ENCODE data around the gene SYP. TPM values are rescaled to one million over a fixed set of nuclear protein-coding genes. Genes with fewer than 3 reads are reported as not detected.

SYP gene
- total RNA-seq, 1 donor from 2014 or later, result 3.5 TPM

DNA sequence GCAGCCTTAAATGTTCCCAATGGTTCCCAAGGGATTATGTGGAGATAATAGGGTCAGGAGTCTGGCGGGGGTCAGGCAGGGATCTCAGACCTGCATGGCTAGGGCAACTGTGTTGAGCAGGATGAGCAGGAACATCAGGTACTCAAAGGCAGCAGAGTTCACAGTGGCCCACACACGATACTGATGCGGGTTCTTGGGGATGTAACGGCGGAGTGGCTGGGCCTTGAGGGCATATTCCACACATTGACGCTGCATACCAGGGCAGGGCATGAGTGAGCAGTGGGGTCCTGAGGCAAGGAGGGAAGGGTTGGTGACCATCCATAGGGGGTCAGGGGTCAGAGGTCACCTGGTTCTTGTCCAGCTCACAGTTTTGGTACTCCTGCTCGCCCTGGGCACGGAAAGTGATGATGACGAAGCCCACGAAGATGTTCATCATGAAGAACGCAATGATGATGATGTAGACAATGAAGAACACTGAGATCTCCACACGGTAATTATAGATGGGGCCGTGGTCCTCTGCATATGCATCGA, 15.1 kb upstream of the SYP start:
- no peaks in the 10 kb centered on the region for H3K36me3 ChIP-seq
- no peaks in the 10 kb centered on the region for H3K9me3 ChIP-seq
- no peak for ATAC-seq
- H3K27ac ChIP-seq, result no peak overlapping the region
- DNase-seq, result no peak
- TF ChIP-seq, protein P1, sequence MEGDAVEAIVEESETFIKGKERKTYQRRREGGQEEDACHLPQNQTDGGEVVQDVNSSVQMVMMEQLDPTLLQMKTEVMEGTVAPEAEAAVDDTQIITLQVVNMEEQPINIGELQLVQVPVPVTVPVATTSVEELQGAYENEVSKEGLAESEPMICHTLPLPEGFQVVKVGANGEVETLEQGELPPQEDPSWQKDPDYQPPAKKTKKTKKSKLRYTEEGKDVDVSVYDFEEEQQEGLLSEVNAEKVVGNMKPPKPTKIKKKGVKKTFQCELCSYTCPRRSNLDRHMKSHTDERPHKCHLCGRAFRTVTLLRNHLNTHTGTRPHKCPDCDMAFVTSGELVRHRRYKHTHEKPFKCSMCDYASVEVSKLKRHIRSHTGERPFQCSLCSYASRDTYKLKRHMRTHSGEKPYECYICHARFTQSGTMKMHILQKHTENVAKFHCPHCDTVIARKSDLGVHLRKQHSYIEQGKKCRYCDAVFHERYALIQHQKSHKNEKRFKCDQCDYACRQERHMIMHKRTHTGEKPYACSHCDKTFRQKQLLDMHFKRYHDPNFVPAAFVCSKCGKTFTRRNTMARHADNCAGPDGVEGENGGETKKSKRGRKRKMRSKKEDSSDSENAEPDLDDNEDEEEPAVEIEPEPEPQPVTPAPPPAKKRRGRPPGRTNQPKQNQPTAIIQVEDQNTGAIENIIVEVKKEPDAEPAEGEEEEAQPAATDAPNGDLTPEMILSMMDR (IDR thresholded peaks at IDR 0.05), result no peak
- no peaks in the 10 kb centered on the region for H3K27me3 ChIP-seq
- intact Hi-C loops (cut with DNase I), result no loop called here
- H3K4me1 ChIP-seq, result no peaks in the 10 kb centered on the region
- H3K4me3 ChIP-seq, result no peak overlapping the region

DNA sequence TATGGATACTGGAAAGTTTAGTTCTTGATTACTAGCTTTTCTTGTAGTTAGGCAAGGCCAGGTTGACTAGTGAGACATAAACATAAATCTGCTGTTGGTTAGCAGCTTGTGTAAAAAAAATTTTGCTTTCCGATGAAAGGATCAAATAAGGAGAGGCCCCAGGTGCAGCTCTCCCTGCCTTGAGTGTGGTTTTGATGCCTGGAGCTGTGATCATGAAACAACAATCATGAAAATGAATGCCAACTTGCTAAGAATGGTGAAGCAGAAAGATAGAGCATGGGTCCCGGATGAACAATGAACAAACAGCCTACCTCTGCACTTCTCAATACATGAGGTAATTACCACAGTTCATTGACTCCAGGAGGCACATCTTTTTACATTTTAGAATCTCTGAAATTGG, 14.4 kb upstream of the SYP start:
- intact Hi-C loops (cut with DNase I), result no loop called here
- TF ChIP-seq, protein P1 (IDR thresholded peaks at IDR 0.05), result no peak

DNA sequence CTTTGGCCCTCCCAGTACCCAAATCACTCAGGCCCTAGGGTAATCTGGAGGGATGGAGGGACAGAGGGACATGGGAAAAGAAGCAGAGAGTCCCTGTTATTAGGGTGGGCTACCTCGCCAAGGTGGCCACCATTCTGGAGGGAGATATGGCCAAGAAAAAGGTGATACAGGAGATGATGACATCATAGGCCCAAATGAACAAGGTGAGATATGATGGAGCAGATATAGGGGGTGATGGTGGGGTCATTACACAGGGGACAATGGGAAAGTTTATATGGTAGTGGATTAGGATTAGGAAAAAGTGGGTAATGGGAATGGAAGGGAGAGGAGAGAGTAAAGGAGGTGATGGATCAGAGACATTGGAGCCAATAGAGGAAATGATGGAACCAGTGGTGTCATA, 12.9 kb upstream of the SYP start:
- Histone ChIP-seq H3K27me3 (no peaks in the 10 kb centered on the region), H3K4me1 (no peaks in the 10 kb centered on the region), H3K27ac (no peak overlapping the region), H3K4me3 (no peak overlapping the region), H3K9me3 (no peaks in the 10 kb centered on the region), H3K36me3 (no peaks in the 10 kb centered on the region)
- TF ChIP-seq, protein P1 (IDR thresholded peaks at IDR 0.05), result no peak
- DNase-seq (no peak), ATAC-seq (no peak)
- intact Hi-C loops (cut with DNase I), result no loop called here

More for the DNA sequence above, 14.4 kb upstream of the SYP start:
- Histone ChIP-seq H3K4me3 (no peak overlapping the region), H3K9me3 (no peaks in the 10 kb centered on the region), H3K27me3 (no peaks in the 10 kb centered on the region), H3K36me3 (no peaks in the 10 kb centered on the region), H3K4me1 (no peaks in the 10 kb centered on the region), H3K27ac (no peak overlapping the region)
- ATAC-seq, result no peak
- no peak for DNase-seq

DNA sequence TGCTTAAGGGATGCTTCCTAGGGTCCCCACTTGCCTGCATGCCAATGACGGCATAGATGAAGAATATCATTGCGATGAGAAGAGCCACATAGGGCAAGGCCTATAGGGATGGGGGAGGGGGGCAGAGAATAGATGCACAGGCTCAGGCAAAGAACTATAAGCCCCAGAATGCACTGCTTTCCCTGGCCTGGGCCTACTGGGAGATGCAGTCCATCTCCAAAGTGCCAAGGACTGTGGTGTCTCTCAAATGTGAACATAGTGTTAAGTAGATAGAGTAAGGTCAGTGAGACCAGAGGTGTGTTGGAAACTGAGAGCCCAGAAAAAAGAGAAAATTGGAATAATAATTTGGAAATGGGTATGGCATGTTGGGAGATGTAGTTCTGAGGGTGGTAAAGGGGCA, 12.2 kb upstream of the SYP start:
- H3K36me3 ChIP-seq, result no peaks in the 10 kb centered on the region
- H3K9me3 ChIP-seq, result no peaks in the 10 kb centered on the region
- H3K4me1 ChIP-seq, result no peaks in the 10 kb centered on the region
- H3K27me3 ChIP-seq, result no peaks in the 10 kb centered on the region
- H3K27ac ChIP-seq, result no peak overlapping the region
- no peak for ATAC-seq
- H3K4me3 ChIP-seq, result no peak overlapping the region
- intact Hi-C loops (cut with DNase I), result no loop called here
- no peak for DNase-seq
- TF ChIP-seq, protein P1 (IDR thresholded peaks at IDR 0.05), result no peak

DNA sequence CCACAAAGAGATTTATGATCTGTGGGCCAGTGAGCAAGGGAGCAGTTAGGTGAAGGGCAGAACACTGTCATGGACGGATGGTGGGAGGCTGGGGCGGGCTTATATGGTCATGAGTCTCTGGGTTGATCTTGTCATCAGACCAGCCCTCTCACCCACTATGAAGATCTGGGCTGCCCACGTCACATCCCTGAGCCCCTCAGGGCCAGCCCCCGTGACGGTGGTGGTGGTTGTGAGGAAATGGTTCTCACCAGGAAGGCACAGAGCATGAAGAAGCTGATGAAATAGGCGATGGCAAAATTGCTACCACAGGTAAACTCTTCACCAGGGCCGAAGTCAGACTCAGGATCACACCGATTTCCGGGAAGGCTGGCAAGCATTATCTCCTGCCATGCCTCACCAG, 11.1 kb upstream of the SYP start:
- DNase-seq (no peak), ATAC-seq (no peak)
- intact Hi-C loops (cut with DNase I), result no loop called here
- Histone ChIP-seq H3K4me1 (no peaks in the 10 kb centered on the region), H3K27me3 (no peaks in the 10 kb centered on the region), H3K9me3 (no peaks in the 10 kb centered on the region), H3K27ac (no peak overlapping the region), H3K4me3 (no peak overlapping the region), H3K36me3 (no peaks in the 10 kb centered on the region)
- TF ChIP-seq, protein P1 (IDR thresholded peaks at IDR 0.05), result no peak

DNA sequence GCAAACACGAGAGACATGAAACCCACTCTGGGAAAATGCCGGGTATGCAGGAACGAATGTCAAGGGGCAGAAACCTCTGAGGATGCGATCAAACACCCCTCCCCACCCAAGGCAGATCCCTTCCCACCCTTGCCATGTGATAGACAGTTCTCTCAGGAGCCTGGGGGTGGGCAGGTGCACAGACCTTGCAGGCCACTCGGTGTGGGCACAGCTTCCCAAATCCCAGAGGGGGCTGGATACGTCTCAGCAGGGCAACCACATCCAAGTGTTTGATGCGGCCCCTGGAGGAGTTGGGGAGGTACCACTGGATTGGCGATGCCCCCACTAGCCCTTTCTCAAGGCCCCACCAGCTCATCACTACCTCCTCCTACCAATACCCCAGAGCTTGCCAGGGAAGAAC, 10.4 kb upstream of the SYP start:
- intact Hi-C loops (cut with DNase I), result no loop called here
- no peak for DNase-seq

More for the DNA sequence above, 10.4 kb upstream of the SYP start:
- H3K27me3 ChIP-seq, result no peaks in the 10 kb centered on the region
- no peak overlapping the region for H3K4me3 ChIP-seq
- TF ChIP-seq, protein P1 (IDR thresholded peaks at IDR 0.05), result no peak
- no peaks in the 10 kb centered on the region for H3K4me1 ChIP-seq
- H3K27ac ChIP-seq, result no peak overlapping the region
- no peak for ATAC-seq
- no peaks in the 10 kb centered on the region for H3K36me3 ChIP-seq
- H3K9me3 ChIP-seq, result no peaks in the 10 kb centered on the region

Data from upper lobe of right lung (tissue), 1 donor.